Tongue (tissue), 1 donor: ENCODE measurements around the gene GPHN. TPM values are rescaled to one million over a fixed set of nuclear protein-coding genes. Genes with fewer than 3 reads are reported as not detected.

Source experiments
- total RNA-seq: library from RNA; depleted of rRNA; stranded (reverse); fragments of >200 nt; gene quantifications from one replicate; pipeline ENCODE4 v1.2.3, GENCODE V29; 2014

The GPHN gene
- total RNA-seq, 1 donor from 2014 or later, result 26.7 TPM

Other genes starting within 250 kb of the GPHN start
- gene CCDC196, start 21.8 kb upstream of the GPHN start, total RNA-seq, result not detected